K562 (cell line): ENCODE data around the gene NSDHL. TPM values are rescaled to one million over a fixed set of nuclear protein-coding genes. Genes with fewer than 3 reads are reported as not detected.

Source experiments
- ATAC-seq: fragments of 200-7000 bp; cut with Tn5 transposase; 3 replicates; pipeline ENCODE4 v1.9.1; 2020; ENCODE audit warnings: moderate library complexity
- BruUV-seq: library from RNA; stranded (reverse); fragments of 400-500 nt; replicated peaks from 2 replicates; lab custom pipeline; 2021; lab: Mats Ljungman, UMichigan
- CTCF ChIA-PET: fragments of 300-600 bp; formaldehyde crosslinking; extraction: SDS; loops from one replicate; lab custom pipeline; 2021; ENCODE audit warnings: low intra/inter-chr PET ratio; lab: Yijun Ruan, JAX
- POLR2A ChIA-PET: fragments of 300-600, 350-650 bp; sonication (Branson Sonifier 250); formaldehyde crosslinking; extraction: SDS; loops from one replicate; lab custom pipeline; 2021; ENCODE audit warnings: antibody characterized with exemption, inconsistent platforms; lab: Yijun Ruan, JAX
- DNase-seq, 4 experiments: peaks; one replicate each; pipeline versions ENCODE4 v3.0.0 to v3.0.0-alpha.2; 2011 to 2018; ENCODE audit warnings: low spot score in 3 of 4, mixed read lengths in 3 of 4; ENCODE audit errors: extremely low read depth in 1 of 4
- FAIRE-seq: peaks from 2 replicates; lab custom pipeline; 2011; peaks lifted over from hg19 to GRCh38; lab: Jason Lieb, UNC
- H2AFZ ChIP-seq: 2 replicates; pipeline ENCODE4 v1.6.0; 2011; ENCODE audit warnings: low read depth, low read length, control low read depth, inconsistent platforms
- H3K27ac ChIP-seq: fragments of 200-600 bp; 3 replicates; pipeline ENCODE4 v1.8.0; 2011; ENCODE audit warnings: low read depth, mild to moderate bottlenecking, control low read depth, inconsistent platforms, low read length, moderate library complexity, mixed read lengths; ENCODE audit errors: extremely low read depth
- H3K27me3 ChIP-seq, 2 experiments: fragments of 300-600 bp in 1 of 2; 2 replicates in 1 of 2; 3 replicates in 1 of 2; pipeline versions ENCODE4 v1.6.0 to v1.8.0; 2011; ENCODE audit warnings: inconsistent platforms in 2 of 2, low read length in 2 of 2, mild to moderate bottlenecking in 1 of 2, mixed read lengths in 1 of 2, moderate library complexity in 1 of 2; ENCODE audit not compliant: control insufficient read depth in 2 of 2, insufficient read depth in 2 of 2
- H3K36me3 ChIP-seq: fragments of 300-600 bp; 3 replicates; pipeline ENCODE4 v1.8.0; 2011; ENCODE audit warnings: mild to moderate bottlenecking, low read length, inconsistent platforms; ENCODE audit not compliant: control insufficient read depth, insufficient read depth
- H3K4me1 ChIP-seq, 2 experiments: fragments of 200-600 bp in 1 of 2; replicated peaks in 1 of 2; 2 replicates in 1 of 2; 3 replicates in 1 of 2; pipeline versions ENCODE4 v1.5.1 to v1.8.0; 2011; ENCODE audit warnings: inconsistent platforms in 2 of 2, low read length in 2 of 2, mild to moderate bottlenecking in 1 of 2, mixed read lengths in 1 of 2, moderate library complexity in 1 of 2; ENCODE audit not compliant: control insufficient read depth in 2 of 2, insufficient read depth in 2 of 2
- H3K4me2 ChIP-seq: 2 replicates; pipeline ENCODE4 v1.6.1; 2011; ENCODE audit warnings: low read length, control low read depth, inconsistent platforms, mixed read lengths; ENCODE audit not compliant: insufficient read depth
- H3K4me3 ChIP-seq: fragments of 200-600 bp; sonication (generic), shearing (Covaris generic); 2 replicates; pipeline ENCODE4 v1.5.1; 2016; ENCODE audit warnings: control low read depth, inconsistent platforms
- H3K79me2 ChIP-seq: fragments of 200-600 bp; 3 replicates; pipeline ENCODE4 v1.8.0; 2011; ENCODE audit warnings: low read length, inconsistent platforms; ENCODE audit not compliant: control insufficient read depth, insufficient read depth
- H3K9ac ChIP-seq, 2 experiments: 2 replicates each; pipeline versions ENCODE4 v1.6.0 to v1.6.1; 2011; ENCODE audit warnings: low read depth in 2 of 2, low read length in 2 of 2, control low read depth in 1 of 2, inconsistent platforms in 1 of 2, mild to moderate bottlenecking in 1 of 2, mixed read lengths in 1 of 2; ENCODE audit not compliant: insufficient read depth in 1 of 2
- H3K9me1 ChIP-seq: one replicate; pipeline ENCODE4 v1.6.0; 2011; ENCODE audit warnings: inconsistent platforms, mild to moderate bottlenecking, low read length, moderate library complexity; ENCODE audit not compliant: control insufficient read depth, insufficient read depth
- H3K9me3 ChIP-seq: replicated peaks from 2 replicates; pipeline ENCODE4 v1.5.1; 2011; ENCODE audit warnings: low read depth, low read length, inconsistent platforms; ENCODE audit not compliant: control insufficient read depth, insufficient read depth
- H4K20me1 ChIP-seq: replicated peaks from 2 replicates; pipeline ENCODE4 v1.6.1; 2011; ENCODE audit warnings: low read length, inconsistent platforms, mixed read lengths; ENCODE audit not compliant: control insufficient read depth, insufficient read depth
- BCL6 ChIP-seq: fragments of 250-450 bp; sonication (Bioruptor Pico); IDR thresholded peaks from 2 replicates; pipeline ENCODE4 v1.4.0; 2020
- CBFA2T2 ChIP-seq: fragments of 450-650 bp; conservative IDR thresholded peaks from 2 replicates; pipeline ENCODE4 v1.6.1; 2017; ENCODE audit warnings: mild to moderate bottlenecking
- DNMT1 ChIP-seq: fragments of 450-650 bp; IDR thresholded peaks from 2 replicates; pipeline ENCODE4 v1.6.1; 2016; ENCODE audit warnings: antibody characterized with exemption, mild to moderate bottlenecking
- EHMT2 ChIP-seq: fragments of 450-650 bp; IDR thresholded peaks from 2 replicates; pipeline ENCODE4 v1.6.1; 2018; ENCODE audit warnings: antibody characterized with exemption
- HNRNPK ChIP-seq: fragments of 200-400 bp; formaldehyde crosslinking; IDR thresholded peaks from one replicate; pipeline ENCODE4 v1.6.1; 2018; ENCODE audit warnings: mild to moderate bottlenecking, low read depth, low read length; ENCODE audit not compliant: poor library complexity, severe bottlenecking
- KAT8 ChIP-seq: fragments of 450-650 bp; IDR thresholded peaks from 2 replicates; pipeline ENCODE4 v1.6.1; 2016; ENCODE audit warnings: low read depth, mild to moderate bottlenecking
- SAFB2 ChIP-seq: fragments of 200-400 bp; formaldehyde crosslinking; IDR thresholded peaks from 2 replicates; pipeline ENCODE4 v1.6.1; 2018; ENCODE audit warnings: borderline replicate concordance, low read length, low read depth, moderate library complexity; ENCODE audit not compliant: severe bottlenecking
- ZKSCAN8 ChIP-seq: fragments of 200-800 bp; sonication (Bioruptor generic); IDR thresholded peaks from 2 replicates; pipeline ENCODE4 v1.6.1; 2016; ENCODE audit warnings: missing genetic modification characterization, missing compliant biosample characterization
- WGBS: fragments of 100-300 bp; shearing (Covaris generic); methylation state at CpG from one replicate; pipeline ENCODE4 v1.1.6; 2016; ENCODE audit warnings: low coverage, mixed read lengths; ENCODE audit not compliant: insufficient coverage; ENCODE audit errors: missing lambda C conversion rate; 5-methylcytosine and 5-hydroxymethylcytosine counted together
- in situ Hi-C: fragments of 300-500 bp; cut with MboI; formaldehyde crosslinking; loops from 4 replicates; pipeline ENCODE4 v1.15.0; 2018; ENCODE audit warnings: inconsistent platforms, mixed read lengths
- intact Hi-C: fragments of 100-400 bp; cut with micrococcal nuclease; formaldehyde crosslinking; loops from 2 replicates; pipeline ENCODE4 v1.14.2; 2022
- polyA plus RNA-seq, 8 experiments: library from polyadenylated mRNA; depleted of rRNA in 4 of 8; stranded (reverse) in 5 of 8; unstranded in 3 of 8; fragments of >200 nt; fragmentation: Nextera tagmentation in 2 of 8; fragmentation: Illumina TruSeq in 1 of 8; extraction: Ambion mirVana in 2 of 8; extraction: Trizol in 1 of 8; gene quantifications; 2 replicates each; pipeline versions ENCODE4 v1.2.1 to v1.2.3, GENCODE V29; 2011 to 2014; ENCODE audit warnings: inconsistent platforms in 1 of 8, missing spikeins in 1 of 8
- total RNA-seq, 7 experiments: library from RNA; depleted of rRNA in 6 of 7; stranded (reverse); fragments of >200 nt in 6 of 7; fragmentation: Illumina TruSeq in 2 of 7; extraction: Trizol in 2 of 7; gene quantifications; 2 replicates each; pipeline versions ENCODE4 v1.2.1 to v1.2.3, GENCODE V29; 2011 to 2021; ENCODE audit warnings: low replicate concordance in 1 of 7
- TF ChIP-seq, protein P1 (sequence below): IDR thresholded peaks from 2 replicates; pipeline ENCODE4 v1.6.1; 2012; ENCODE audit warnings: low read depth, low read length, improper control_type of control experiment, borderline replicate concordance

The NSDHL gene
- total and polyA plus RNA-seq, 9 of the 15 experiments (the other 6 are each of a cell fraction or from before 2014, with no cell fraction given): 22.5 to 63.4 (median 40.8) TPM

- no TSS peak for BruUV-seq
- no peaks in the 10 kb centered on the region for H3K9me3 ChIP-seq
- TF ChIP-seq EHMT2: no peak
- no peak for TF ChIP-seq ZKSCAN8 (CRISPR knock-in tag)
- no peak for TF ChIP-seq BCL6
- TF ChIP-seq DNMT1: no peak
- no peak for TF ChIP-seq HNRNPK
- TF ChIP-seq CBFA2T2: no peak
- no peak for TF ChIP-seq KAT8
- TF ChIP-seq, protein P1, sequence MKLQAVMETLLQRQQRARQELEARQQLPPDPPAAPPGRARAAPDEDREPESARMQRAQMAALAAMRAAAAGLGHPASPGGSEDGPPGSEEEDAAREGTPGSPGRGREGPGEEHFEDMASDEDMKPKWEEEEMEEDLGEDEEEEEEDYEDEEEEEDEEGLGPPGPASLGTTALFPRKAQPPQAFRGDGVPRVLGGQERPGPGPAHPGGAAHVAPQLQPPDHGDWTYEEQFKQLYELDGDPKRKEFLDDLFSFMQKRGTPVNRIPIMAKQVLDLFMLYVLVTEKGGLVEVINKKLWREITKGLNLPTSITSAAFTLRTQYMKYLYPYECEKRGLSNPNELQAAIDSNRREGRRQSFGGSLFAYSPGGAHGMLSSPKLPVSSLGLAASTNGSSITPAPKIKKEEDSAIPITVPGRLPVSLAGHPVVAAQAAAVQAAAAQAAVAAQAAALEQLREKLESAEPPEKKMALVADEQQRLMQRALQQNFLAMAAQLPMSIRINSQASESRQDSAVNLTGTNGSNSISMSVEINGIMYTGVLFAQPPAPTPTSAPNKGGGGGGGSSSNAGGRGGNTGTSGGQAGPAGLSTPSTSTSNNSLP: no peak
- TF ChIP-seq SAFB2: no peak
- TF ChIP-seq, all 486 proteins: peak for 0
- Histone ChIP-seq H3K27me3 (peaks cover 6 to 33% of the 10 kb centered on the region in 2 experiments; a peak in 3 of 5 replicates), H4K20me1 (no peaks in the 10 kb centered on the region; the same call in 1 of the 2 replicates), H3K9me1 (no peaks in the 10 kb centered on the region), H2AFZ (no peak overlapping the region), H3K4me1 (peaks cover 0 to 7% of the 10 kb centered on the region in 2 experiments; a peak in 2 of 5 replicates), H3K36me3 (no peaks in the 10 kb centered on the region), H3K4me3 (no peak overlapping the region), H3K79me2 (no peaks in the 10 kb centered on the region), H3K9ac (no peak overlapping the region), H3K4me2 (no peak overlapping the region), H3K27ac (no peak overlapping the region)
- intact Hi-C loops: loop anchor here (10.0 kb wide), 3 partner anchors 78 to 1168 kb away; partner anchors contain the start of genes CETN2 and NSDHL
- no peak for FAIRE-seq
- in situ Hi-C loops: no loop called here
- POLR2A ChIA-PET: interaction anchor here (0.7 kb wide), 1 partner anchor 11 kb away, joined by 3 read pairs; no protein-coding TSS in a partner anchor
- DNase-seq: no peak
- WGBS: 4% methylated on average over 7 of the region's 7 CpGs
- ATAC-seq: no peak
- CTCF ChIA-PET: interaction anchor here (0.6 kb wide), 1 partner anchor 1078 kb away, joined by 3 read pairs; no protein-coding TSS in a partner anchor
Measured at GRCh38 chrX:152912641-152913040, 81.8 kb downstream of the NSDHL start.
